ENCODE measurements around the gene SRMS. TPM values are rescaled to one million over a fixed set of nuclear protein-coding genes. Genes with fewer than 3 reads are reported as not detected.

SRMS gene
- total and polyA plus RNA-seq, 11 donors = not detected

DNA sequence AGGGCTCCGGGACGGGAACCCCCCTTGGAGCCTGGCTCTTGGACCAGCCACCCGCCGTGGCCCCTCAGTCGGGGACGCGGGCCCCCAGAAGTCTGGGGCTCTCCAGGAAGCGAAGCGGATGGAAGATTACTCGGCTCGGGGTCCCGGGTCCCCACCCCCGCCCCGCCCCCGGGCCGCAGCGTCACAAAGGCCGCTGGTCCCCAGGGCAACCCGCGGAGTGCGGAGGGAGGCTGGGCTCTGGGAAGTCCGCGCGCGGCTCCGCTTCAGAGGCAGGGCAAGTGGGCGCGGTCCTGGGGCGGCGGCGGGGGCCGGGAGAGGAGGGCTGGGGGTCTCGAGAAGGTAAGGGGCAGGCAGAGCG lies 6.4 kb upstream of the SRMS start, which contains the start of gene FNDC11:
Gene FNDC11 (plus strand): TSS at position 227 of the 358 bp plus-strand sequence. CDS start 1,505 bp downstream, outside the sequence.
- WGBS, 4 donors = 3 to 5% (median 4%) methylated on average over 16 to 34 of the region's 34 CpGs
- DNase-seq (peak in 3 of 5 donors; percentile 50 to 64 (median 58)), ATAC-seq (peak in 3 of 4 donors; percentile 20 to 56 (median 49))
- Histone ChIP-seq H3K4me1 (peaks cover 0 to 21% (median 8%) of the 10 kb centered on the region in 12 donors), H3K9me3 (no peaks in the 10 kb centered on the region), H3K27me3 (peaks cover 0 to 9% (median under 1%) of the 10 kb centered on the region in 9 donors), H3K4me3 (peak within 1 kb of the TSS; percentile 32 to 68 (median 60)), H3K27ac (peak within 1 kb of the TSS in 5 of 12 donors; percentile 1 to 65 (median 49)), H3K36me3 (peaks cover 0 to 11% (median 8%) of the 10 kb centered on the region in 9 donors)
- TF ChIP-seq, protein P1, sequence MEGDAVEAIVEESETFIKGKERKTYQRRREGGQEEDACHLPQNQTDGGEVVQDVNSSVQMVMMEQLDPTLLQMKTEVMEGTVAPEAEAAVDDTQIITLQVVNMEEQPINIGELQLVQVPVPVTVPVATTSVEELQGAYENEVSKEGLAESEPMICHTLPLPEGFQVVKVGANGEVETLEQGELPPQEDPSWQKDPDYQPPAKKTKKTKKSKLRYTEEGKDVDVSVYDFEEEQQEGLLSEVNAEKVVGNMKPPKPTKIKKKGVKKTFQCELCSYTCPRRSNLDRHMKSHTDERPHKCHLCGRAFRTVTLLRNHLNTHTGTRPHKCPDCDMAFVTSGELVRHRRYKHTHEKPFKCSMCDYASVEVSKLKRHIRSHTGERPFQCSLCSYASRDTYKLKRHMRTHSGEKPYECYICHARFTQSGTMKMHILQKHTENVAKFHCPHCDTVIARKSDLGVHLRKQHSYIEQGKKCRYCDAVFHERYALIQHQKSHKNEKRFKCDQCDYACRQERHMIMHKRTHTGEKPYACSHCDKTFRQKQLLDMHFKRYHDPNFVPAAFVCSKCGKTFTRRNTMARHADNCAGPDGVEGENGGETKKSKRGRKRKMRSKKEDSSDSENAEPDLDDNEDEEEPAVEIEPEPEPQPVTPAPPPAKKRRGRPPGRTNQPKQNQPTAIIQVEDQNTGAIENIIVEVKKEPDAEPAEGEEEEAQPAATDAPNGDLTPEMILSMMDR (IDR thresholded peaks at IDR 0.05) = no peak
- no peak for TF ChIP-seq POLR2A (IDR thresholded peaks at IDR 0.05)
- intact Hi-C loops (cut with DNase I) = no loop called here

DNA sequence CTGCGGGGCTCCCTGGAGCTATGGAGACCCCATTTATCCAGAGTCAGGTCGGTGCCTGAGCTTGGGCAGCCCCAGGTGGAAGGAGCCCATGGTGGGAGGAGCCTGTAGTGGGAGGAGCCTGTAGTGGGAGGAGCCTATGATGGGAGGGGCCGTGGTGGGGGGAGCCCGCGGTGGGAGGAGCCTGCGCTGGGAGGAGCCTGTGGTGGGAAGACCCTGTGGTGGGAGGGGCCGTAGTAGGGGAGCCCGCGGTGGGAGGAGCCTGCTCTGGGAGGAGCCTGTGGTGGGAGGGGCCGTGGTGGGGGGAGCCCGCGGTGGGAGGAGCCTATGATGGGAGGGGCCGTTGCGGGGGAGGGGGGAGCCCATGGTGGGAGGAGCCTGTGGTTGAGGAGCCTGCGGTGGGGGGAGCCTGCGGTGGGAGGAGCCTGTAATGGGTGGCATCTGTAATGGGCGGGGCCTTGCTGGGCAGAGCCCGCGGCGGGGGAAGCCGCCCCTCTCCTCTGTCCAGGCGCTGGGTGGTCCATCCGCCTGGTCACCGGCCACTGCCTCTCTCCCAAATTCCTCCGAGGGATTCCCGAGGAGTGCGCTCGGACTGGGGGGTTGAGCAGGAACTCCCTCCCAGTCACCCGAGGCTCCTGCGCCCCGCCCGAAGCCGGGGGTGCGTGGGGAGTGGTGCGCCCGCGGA lies 5.8 kb upstream of the SRMS start:
- intact Hi-C loops (cut with DNase I) = no loop called here
- TF ChIP-seq, protein P1 (IDR thresholded peaks at IDR 0.05) = no peak
- TF ChIP-seq POLR2A (IDR thresholded peaks at IDR 0.05) = peak in 1 of 2 donors; percentile 30
- peaks cover 0 to 21% (median 8%) of the 10 kb centered on the region in 12 donors for H3K4me1 ChIP-seq

DNA sequence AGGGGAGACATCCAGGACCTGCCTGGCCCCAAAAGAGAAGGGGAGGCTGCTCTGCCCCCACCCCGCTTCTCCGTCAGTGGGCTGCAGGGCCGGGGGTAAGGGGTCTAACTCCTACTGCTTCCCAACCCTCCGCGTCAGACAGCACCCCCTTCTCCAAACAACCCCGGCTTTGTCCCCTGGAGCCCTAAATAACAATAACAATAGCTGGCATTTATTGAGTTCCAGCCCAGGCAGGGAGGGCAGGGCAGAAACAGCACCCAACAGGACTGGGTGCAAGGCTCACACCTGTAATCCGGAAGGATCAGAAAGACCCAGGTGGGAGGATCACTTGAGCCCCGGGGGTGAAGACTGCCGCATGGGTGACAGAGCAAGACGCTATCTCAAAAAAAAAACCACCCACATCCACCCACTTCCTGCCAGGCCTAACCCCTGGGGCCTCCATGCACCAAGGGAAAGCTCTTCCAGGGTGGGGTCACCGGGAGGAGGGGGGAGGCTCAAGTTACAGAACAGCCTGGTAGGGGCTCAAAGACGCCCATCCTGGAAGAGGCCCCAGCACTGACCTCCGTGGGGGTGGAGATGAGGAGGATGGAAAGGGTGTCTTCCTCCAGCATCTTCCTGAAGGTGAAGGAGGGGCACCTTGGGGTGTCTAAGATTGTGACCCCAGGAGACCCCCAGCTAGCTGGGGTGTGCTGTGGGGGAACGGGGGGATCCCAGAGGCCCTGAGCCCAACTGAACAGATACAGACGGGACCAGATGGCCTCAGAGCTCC lies 5.1 kb upstream of the SRMS start:
- ATAC-seq (no peak), DNase-seq (no peak)
- H3K36me3 ChIP-seq = no peaks in the 10 kb centered on the region
- 39 to 66% (median 42%) methylated on average over 13 to 15 of the region's 15 CpGs for WGBS, 4 donors
- peak overlapping the region in 1 of 12 donors; percentile 42 for H3K27ac ChIP-seq
- TF ChIP-seq, protein P1 (IDR thresholded peaks at IDR 0.05) = no peak
- TF ChIP-seq POLR2A (IDR thresholded peaks at IDR 0.05) = no peak
- H3K4me3 ChIP-seq = no peak overlapping the region
- H3K9me3 ChIP-seq = no peaks in the 10 kb centered on the region
- intact Hi-C loops (cut with DNase I) = no loop called here
- peaks cover 0 to 19% (median 10%) of the 10 kb centered on the region in 9 donors for H3K27me3 ChIP-seq
- peaks cover 0 to 21% (median 8%) of the 10 kb centered on the region in 12 donors for H3K4me1 ChIP-seq

More for the DNA sequence above, 5.8 kb upstream of the SRMS start:
- ATAC-seq (peak; percentile 72 to 82 (median 80)), DNase-seq (peak; percentile 78 to 92 (median 84))
- Histone ChIP-seq H3K27ac (peak overlapping the region in 5 of 12 donors; percentile 1 to 65 (median 49)), H3K27me3 (peaks cover 0 to 12% (median 3%) of the 10 kb centered on the region in 9 donors), H3K4me3 (peak overlapping the region; percentile 32 to 68 (median 60)), H3K36me3 (peaks cover 0 to 5% (median 3%) of the 10 kb centered on the region in 9 donors), H3K9me3 (no peaks in the 10 kb centered on the region)
- WGBS, 4 donors = 3 to 8% (median 4%) methylated on average over 22 to 37 of the region's 37 CpGs

DNA sequence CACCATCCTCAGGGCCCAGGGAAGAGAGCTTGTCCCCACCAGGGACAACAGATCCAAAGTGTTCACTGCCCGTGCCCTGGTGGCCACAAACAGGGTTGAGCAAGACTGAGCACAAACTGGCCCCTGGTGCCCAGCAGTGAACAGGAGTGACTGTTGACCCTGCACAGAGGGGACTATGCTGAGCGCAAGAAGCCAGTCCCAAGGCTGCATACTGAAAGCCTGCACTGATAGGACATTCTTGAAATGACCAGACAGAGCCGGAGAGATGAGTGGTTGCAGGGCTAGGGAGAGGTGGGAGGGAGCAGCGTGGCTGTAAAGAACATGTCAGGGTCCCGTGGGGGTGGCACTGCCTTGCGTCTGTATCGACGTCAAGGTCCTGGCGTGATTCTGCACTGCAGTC lies 3.5 kb upstream of the SRMS start:
- H3K36me3 ChIP-seq = no peaks in the 10 kb centered on the region
- no peak overlapping the region for H3K4me3 ChIP-seq
- H3K4me1 ChIP-seq = peaks cover 0 to 21% (median 8%) of the 10 kb centered on the region in 12 donors
- H3K27me3 ChIP-seq = peaks cover 0 to 28% (median 17%) of the 10 kb centered on the region in 9 donors
- no peak for ATAC-seq
- 30 to 44% (median 33%) methylated on average over 8 to 9 of the region's 9 CpGs for WGBS, 4 donors
- intact Hi-C loops (cut with DNase I) = no loop called here
- DNase-seq = no peak
- no peak overlapping the region for H3K27ac ChIP-seq
- no peaks in the 10 kb centered on the region for H3K9me3 ChIP-seq
- TF ChIP-seq, protein P1 (IDR thresholded peaks at IDR 0.05) = no peak
- no peak for TF ChIP-seq POLR2A (IDR thresholded peaks at IDR 0.05)

Data from heart left ventricle (tissue), 16 donors.